SK-N-SH treated with all-trans-retinoic acid at 6 μM for 48 hours (cell line): Measurements from ENCODE around the gene PSME1.

Experiments used
- ARNTL ChIP-seq: fragments of 450-650 bp; formaldehyde crosslinking; IDR thresholded peaks from 2 replicates; pipeline ENCODE4 v1.5.0; 2020; ENCODE audit warnings: low read depth, mild to moderate bottlenecking, moderate library complexity, borderline replicate concordance
- ESRRG ChIP-seq: fragments of 250-450 bp; sonication (Bioruptor Pico); IDR thresholded peaks from 2 replicates; pipeline ENCODE4 v1.6.1; 2021; ENCODE audit warnings: mild to moderate bottlenecking
- ISL1 ChIP-seq: fragments of 250-450 bp; sonication (Bioruptor Pico); IDR thresholded peaks from 2 replicates; pipeline ENCODE4 v2.1.2; 2022; ENCODE audit warnings: mild to moderate bottlenecking, moderate library complexity
- PPARA ChIP-seq: fragments of 250-450 bp; sonication (Bioruptor Pico); IDR thresholded peaks from 2 replicates; pipeline ENCODE4 v1.5.0; 2020; ENCODE audit warnings: mild to moderate bottlenecking, borderline replicate concordance
- RARB ChIP-seq: fragments of 250-450 bp; sonication (Bioruptor Pico); IDR thresholded peaks from 2 replicates; pipeline ENCODE4 v1.8.0; 2021; ENCODE audit warnings: mild to moderate bottlenecking, moderate library complexity
- ZFP3 ChIP-seq: fragments of 250-450 bp; sonication (Bioruptor Pico); IDR thresholded peaks from 2 replicates; pipeline ENCODE4 v1.5.0; 2020; ENCODE audit warnings: mild to moderate bottlenecking, moderate library complexity
- ZFP30 ChIP-seq: fragments of 450-650 bp; formaldehyde crosslinking; IDR thresholded peaks from 2 replicates; pipeline ENCODE4 v1.5.0; 2022; ENCODE audit warnings: mild to moderate bottlenecking, moderate library complexity
- ZNF565 ChIP-seq: fragments of 450-650 bp; formaldehyde crosslinking; conservative IDR thresholded peaks from 2 replicates; pipeline ENCODE4 v1.5.0; 2020; ENCODE audit warnings: low read depth, mild to moderate bottlenecking, moderate library complexity
- ZNF70 ChIP-seq: fragments of 450-650 bp; formaldehyde crosslinking; IDR thresholded peaks from 2 replicates; pipeline ENCODE4 v1.5.0; 2020; ENCODE audit warnings: mild to moderate bottlenecking, moderate library complexity
- ZNF8 ChIP-seq: fragments of 450-650 bp; formaldehyde crosslinking; IDR thresholded peaks from 2 replicates; pipeline ENCODE4 v1.5.0; 2020; ENCODE audit warnings: mild to moderate bottlenecking, moderate library complexity
- TF ChIP-seq, protein P1 (sequence below): fragments of 250-450 bp; sonication (Bioruptor Pico); IDR thresholded peaks from 2 replicates; pipeline ENCODE4 v1.8.0; 2020; ENCODE audit warnings: mild to moderate bottlenecking, moderate library complexity, borderline replicate concordance
- TF ChIP-seq, protein P2 (sequence below): fragments of 250-450 bp; sonication (Bioruptor Pico); IDR thresholded peaks from 2 replicates; pipeline ENCODE4 v1.5.0; 2020; ENCODE audit warnings: mild to moderate bottlenecking, moderate library complexity
- TF ChIP-seq, protein P3 (sequence below): fragments of 250-450 bp; sonication (Bioruptor Pico); IDR thresholded peaks from 2 replicates; pipeline ENCODE4 v1.5.1; 2021; ENCODE audit warnings: mild to moderate bottlenecking, moderate library complexity
- TF ChIP-seq, protein P4 (sequence below): fragments of 250-450 bp; sonication (Bioruptor Pico); IDR thresholded peaks from 2 replicates; pipeline ENCODE4 v1.5.1; 2020; ENCODE audit warnings: low read depth, mild to moderate bottlenecking, moderate library complexity

- TF ChIP-seq ZNF8 (CRISPR knock-in tag) (no peak), ARNTL (CRISPR knock-in tag) (no peak), ZNF70 (CRISPR knock-in tag) (no peak), ZFP30 (no peak), ESRRG (CRISPR knock-in tag) (no peak), ISL1 (CRISPR knock-in tag) (no peak), ZFP3 (CRISPR knock-in tag) (no peak), ZNF565 (no peak), PPARA (CRISPR knock-in tag) (no peak), RARB (no peak)
- TF ChIP-seq, protein P1, sequence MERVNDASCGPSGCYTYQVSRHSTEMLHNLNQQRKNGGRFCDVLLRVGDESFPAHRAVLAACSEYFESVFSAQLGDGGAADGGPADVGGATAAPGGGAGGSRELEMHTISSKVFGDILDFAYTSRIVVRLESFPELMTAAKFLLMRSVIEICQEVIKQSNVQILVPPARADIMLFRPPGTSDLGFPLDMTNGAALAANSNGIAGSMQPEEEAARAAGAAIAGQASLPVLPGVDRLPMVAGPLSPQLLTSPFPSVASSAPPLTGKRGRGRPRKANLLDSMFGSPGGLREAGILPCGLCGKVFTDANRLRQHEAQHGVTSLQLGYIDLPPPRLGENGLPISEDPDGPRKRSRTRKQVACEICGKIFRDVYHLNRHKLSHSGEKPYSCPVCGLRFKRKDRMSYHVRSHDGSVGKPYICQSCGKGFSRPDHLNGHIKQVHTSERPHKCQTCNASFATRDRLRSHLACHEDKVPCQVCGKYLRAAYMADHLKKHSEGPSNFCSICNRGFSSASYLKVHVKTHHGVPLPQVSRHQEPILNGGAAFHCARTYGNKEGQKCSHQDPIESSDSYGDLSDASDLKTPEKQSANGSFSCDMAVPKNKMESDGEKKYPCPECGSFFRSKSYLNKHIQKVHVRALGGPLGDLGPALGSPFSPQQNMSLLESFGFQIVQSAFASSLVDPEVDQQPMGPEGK: no peak
- TF ChIP-seq, protein P2, sequence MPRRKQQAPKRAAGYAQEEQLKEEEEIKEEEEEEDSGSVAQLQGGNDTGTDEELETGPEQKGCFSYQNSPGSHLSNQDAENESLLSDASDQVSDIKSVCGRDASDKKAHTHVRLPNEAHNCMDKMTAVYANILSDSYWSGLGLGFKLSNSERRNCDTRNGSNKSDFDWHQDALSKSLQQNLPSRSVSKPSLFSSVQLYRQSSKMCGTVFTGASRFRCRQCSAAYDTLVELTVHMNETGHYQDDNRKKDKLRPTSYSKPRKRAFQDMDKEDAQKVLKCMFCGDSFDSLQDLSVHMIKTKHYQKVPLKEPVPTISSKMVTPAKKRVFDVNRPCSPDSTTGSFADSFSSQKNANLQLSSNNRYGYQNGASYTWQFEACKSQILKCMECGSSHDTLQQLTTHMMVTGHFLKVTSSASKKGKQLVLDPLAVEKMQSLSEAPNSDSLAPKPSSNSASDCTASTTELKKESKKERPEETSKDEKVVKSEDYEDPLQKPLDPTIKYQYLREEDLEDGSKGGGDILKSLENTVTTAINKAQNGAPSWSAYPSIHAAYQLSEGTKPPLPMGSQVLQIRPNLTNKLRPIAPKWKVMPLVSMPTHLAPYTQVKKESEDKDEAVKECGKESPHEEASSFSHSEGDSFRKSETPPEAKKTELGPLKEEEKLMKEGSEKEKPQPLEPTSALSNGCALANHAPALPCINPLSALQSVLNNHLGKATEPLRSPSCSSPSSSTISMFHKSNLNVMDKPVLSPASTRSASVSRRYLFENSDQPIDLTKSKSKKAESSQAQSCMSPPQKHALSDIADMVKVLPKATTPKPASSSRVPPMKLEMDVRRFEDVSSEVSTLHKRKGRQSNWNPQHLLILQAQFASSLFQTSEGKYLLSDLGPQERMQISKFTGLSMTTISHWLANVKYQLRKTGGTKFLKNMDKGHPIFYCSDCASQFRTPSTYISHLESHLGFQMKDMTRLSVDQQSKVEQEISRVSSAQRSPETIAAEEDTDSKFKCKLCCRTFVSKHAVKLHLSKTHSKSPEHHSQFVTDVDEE: no peak
- TF ChIP-seq, protein P3, sequence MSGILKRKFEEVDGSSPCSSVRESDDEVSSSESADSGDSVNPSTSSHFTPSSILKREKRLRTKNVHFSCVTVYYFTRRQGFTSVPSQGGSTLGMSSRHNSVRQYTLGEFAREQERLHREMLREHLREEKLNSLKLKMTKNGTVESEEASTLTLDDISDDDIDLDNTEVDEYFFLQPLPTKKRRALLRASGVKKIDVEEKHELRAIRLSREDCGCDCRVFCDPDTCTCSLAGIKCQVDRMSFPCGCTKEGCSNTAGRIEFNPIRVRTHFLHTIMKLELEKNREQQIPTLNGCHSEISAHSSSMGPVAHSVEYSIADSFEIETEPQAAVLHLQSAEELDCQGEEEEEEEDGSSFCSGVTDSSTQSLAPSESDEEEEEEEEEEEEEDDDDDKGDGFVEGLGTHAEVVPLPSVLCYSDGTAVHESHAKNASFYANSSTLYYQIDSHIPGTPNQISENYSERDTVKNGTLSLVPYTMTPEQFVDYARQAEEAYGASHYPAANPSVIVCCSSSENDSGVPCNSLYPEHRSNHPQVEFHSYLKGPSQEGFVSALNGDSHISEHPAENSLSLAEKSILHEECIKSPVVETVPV (CRISPR knock-in tag): no peak
- TF ChIP-seq, protein P4, sequence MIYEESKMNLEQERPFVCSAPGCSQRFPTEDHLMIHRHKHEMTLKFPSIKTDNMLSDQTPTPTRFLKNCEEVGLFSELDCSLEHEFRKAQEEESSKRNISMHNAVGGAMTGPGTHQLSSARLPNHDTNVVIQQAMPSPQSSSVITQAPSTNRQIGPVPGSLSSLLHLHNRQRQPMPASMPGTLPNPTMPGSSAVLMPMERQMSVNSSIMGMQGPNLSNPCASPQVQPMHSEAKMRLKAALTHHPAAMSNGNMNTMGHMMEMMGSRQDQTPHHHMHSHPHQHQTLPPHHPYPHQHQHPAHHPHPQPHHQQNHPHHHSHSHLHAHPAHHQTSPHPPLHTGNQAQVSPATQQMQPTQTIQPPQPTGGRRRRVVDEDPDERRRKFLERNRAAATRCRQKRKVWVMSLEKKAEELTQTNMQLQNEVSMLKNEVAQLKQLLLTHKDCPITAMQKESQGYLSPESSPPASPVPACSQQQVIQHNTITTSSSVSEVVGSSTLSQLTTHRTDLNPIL (CRISPR knock-in tag): no peak
These were observed 29.2 kb upstream of the PSME1 start for GRCh38 chr14:24106672-24107271.
